Heart left ventricle (tissue), 16 donors: ENCODE data around the gene PI4K2A. TPM values are rescaled to one million over a fixed set of nuclear protein-coding genes. Genes with fewer than 3 reads are reported as not detected.
A peak's percentile ranks its signal among the peaks of the same experiment; 100 is the strongest.

Experiments
- ATAC-seq, 4 donors: fragments of 200-7000 bp; cut with Tn5 transposase; one replicate each; pipeline ENCODE4 v1.9.1; 2020 to 2022; ENCODE audit warnings: moderate library complexity in 4 of 4, mild to moderate bottlenecking in 3 of 4, moderate number of reproducible peaks in 1 of 4
- DNase-seq, 5 donors: peaks; one replicate each; pipeline ENCODE4 v3.0.0-alpha.2; 2020
- H3K27ac ChIP-seq, 12 donors: fragments of 200-600 bp; sonication (generic) in 4 of 12; one replicate each; pipeline versions ENCODE4 v1.5.0 to v1.8.0; 2016 to 2022; ENCODE audit warnings: mild to moderate bottlenecking in 2 of 12
- H3K27me3 ChIP-seq, 9 donors: fragments of 200-600 bp; sonication (generic) in 2 of 9; one replicate each; pipeline versions ENCODE4 v1.5.1 to v1.8.0; 2016 to 2022; ENCODE audit warnings: mild to moderate bottlenecking in 3 of 9
- H3K36me3 ChIP-seq, 9 donors: fragments of 200-600 bp; sonication (generic) in 2 of 9; one replicate each; pipeline versions ENCODE4 v1.5.0 to v1.8.0; 2018 to 2022; ENCODE audit warnings: mild to moderate bottlenecking in 2 of 9
- H3K4me1 ChIP-seq, 12 donors: fragments of 200-600 bp; sonication (generic) in 4 of 12; one replicate each; pipeline versions ENCODE4 v1.5.0 to v1.8.0; 2016 to 2022; ENCODE audit warnings: mild to moderate bottlenecking in 3 of 12
- H3K4me3 ChIP-seq, 12 donors: fragments of 200-600 bp; sonication (generic) in 4 of 12; one replicate each; pipeline versions ENCODE4 v1.5.0 to v1.8.0; 2017 to 2022; ENCODE audit warnings: mild to moderate bottlenecking in 9 of 12, moderate library complexity in 4 of 12
- H3K9me3 ChIP-seq, 12 donors: fragments of 200-600 bp; sonication (generic) in 4 of 12; one replicate each; pipeline versions ENCODE4 v1.5.0 to v1.8.0; 2016 to 2022; ENCODE audit warnings: mild to moderate bottlenecking in 1 of 12
- POLR2A ChIP-seq, 2 donors: fragments of 450-650 bp; IDR thresholded peaks; one replicate each; pipeline ENCODE4 v1.6.1; 2017; ENCODE audit warnings: antibody characterized with exemption in 2 of 2, mild to moderate bottlenecking in 2 of 2, moderate library complexity in 2 of 2
- WGBS, 4 donors: extraction: QIAGEN DNeasy Blood & Tissue Kit in 2 of 4; methylation state at CpG; one replicate each; pipeline versions ENCODE4 v1.1.5 to v1.1.7; 2013 to 2018; 5-methylcytosine and 5-hydroxymethylcytosine counted together
- intact Hi-C, 10 donors: fragments of 100-400 bp; cut with DNase I; formaldehyde crosslinking; loops; one replicate each; pipeline versions ENCODE4 v1.11.1 to v1.14.2; 2022
- polyA plus RNA-seq, 2 donors: library from polyadenylated mRNA; stranded (reverse); fragments of 200-250 nt; gene quantifications; one replicate each; pipeline ENCODE4 v1.2.3, GENCODE V29; 2013
- total RNA-seq, 9 donors: library from RNA; depleted of rRNA in 2 of 9; stranded (reverse); fragments of >200 nt in 2 of 9; fragmentation: NEBNext Ultra II Directional in 3 of 9; extraction: Animal tissue kit (Norgen Biotek cat#: 25700) in 3 of 9; gene quantifications; one replicate each; pipeline versions ENCODE4 v1.1.0 to v1.2.4, GENCODE V29; 2016 to 2023
- TF ChIP-seq, protein P1 (sequence below), 12 donors: fragments of 200-600 bp; sonication (generic) in 4 of 12; IDR thresholded peaks; one replicate each; pipeline versions ENCODE4 v1.5.0 to v1.8.0; 2018 to 2022; ENCODE audit warnings: antibody characterized with exemption in 12 of 12, mild to moderate bottlenecking in 5 of 12
- donor health status: ischemic (EF 13 %, LVEDD 7.1; RV severe dilation, severe dysfunction).
- donor health status: healthy with polysubstance abuse.
- donor health status: DM: no; HTN: yes; CAD: no.
- donor health status: DM: no; HTN: no; CAD: no.
- donor health status: ischemic (EF 25% LVEDD 6.9; RV normal size, moderate dysfunction).
- donor health status: ischemic (EF 25% LVEDD 5.7; RV mildly dilated, moderate dysfunction).
- donor health status: healthy.
- donor health status: DM: yes; HTN: yes; CAD: no.
- donor health status: ischemic (EF 35%, LVEDD 5.7; RV mildly dilated, moderate dysfunction).
- donor health status: nonischemic (EF 11% LVEDD 7.7; RV severe dilation, severe dysfunction).
- donor health status: DM: yes; HTN: yes; CAD: no.
- donor health status: PGD.
- donor health status: ischemic (EF 29% LVEDD 5.4; RV normal size, mild dysfunction).
- donor health status: nonischemic (EF 23%, LVEDD 6.1; RV moderate dilation, normal function).

PI4K2A gene
- total and polyA plus RNA-seq, 11 donors = 5.6 to 36.8 (median 17.3) TPM

DNA sequence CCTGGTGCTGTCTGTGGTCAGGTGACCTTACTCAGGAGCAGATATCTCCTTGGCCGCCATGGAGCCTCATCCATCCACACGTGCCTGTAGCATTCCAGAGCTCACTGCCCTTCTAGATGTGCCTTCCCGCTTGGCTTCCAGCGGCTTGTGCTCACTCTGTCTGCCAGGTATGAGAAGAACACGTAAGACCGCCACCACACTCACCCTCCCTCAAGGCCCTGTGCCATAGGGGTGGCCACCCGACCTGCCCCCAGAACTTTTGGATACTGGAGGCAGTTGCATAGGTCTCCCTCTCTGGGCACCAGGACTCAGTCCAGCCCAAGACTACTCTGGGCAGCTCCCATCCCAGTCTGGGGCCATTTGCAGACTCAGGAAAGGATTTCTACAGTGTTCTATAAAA, 77.2 kb downstream of the PI4K2A start:
- DNase-seq (no peak), ATAC-seq (no peak)
- TF ChIP-seq, protein P1, sequence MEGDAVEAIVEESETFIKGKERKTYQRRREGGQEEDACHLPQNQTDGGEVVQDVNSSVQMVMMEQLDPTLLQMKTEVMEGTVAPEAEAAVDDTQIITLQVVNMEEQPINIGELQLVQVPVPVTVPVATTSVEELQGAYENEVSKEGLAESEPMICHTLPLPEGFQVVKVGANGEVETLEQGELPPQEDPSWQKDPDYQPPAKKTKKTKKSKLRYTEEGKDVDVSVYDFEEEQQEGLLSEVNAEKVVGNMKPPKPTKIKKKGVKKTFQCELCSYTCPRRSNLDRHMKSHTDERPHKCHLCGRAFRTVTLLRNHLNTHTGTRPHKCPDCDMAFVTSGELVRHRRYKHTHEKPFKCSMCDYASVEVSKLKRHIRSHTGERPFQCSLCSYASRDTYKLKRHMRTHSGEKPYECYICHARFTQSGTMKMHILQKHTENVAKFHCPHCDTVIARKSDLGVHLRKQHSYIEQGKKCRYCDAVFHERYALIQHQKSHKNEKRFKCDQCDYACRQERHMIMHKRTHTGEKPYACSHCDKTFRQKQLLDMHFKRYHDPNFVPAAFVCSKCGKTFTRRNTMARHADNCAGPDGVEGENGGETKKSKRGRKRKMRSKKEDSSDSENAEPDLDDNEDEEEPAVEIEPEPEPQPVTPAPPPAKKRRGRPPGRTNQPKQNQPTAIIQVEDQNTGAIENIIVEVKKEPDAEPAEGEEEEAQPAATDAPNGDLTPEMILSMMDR (IDR thresholded peaks at IDR 0.05) = no peak
- no peak for TF ChIP-seq POLR2A (IDR thresholded peaks at IDR 0.05)
- Histone ChIP-seq H3K4me1 (peaks cover 0 to 57% (median 28%) of the 10 kb centered on the region in 12 donors), H3K36me3 (peaks cover 0 to 20% (median 0%) of the 10 kb centered on the region in 9 donors), H3K27ac (peak overlapping the region in 3 of 12 donors; percentile 25 to 71 (median 28)), H3K9me3 (no peaks in the 10 kb centered on the region), H3K4me3 (no peak overlapping the region), H3K27me3 (no peaks in the 10 kb centered on the region)
- intact Hi-C loops = no loop called here
- WGBS, 4 donors = 90 to 93% (median 91%) methylated on average over 7 of the region's 7 CpGs

DNA sequence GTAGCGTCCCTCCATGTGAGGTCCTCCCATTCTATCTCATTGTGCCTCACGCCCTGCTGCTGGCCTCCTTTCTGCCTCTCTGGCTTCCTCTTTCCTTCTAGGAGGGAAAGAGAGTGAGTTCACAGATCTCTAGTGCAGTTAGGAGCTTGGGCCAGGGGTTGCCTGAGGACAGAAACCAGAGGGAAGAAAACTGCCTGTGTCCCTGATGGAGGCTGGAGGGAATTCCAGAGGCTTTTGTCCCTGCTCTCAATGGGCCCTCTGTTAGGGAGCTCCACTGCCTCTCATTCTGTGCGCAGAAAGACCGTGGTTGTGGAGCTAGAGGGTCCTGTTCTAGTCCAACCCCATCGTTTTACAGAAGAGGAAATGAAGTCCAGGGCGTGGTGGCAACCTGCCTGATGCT, 77.7 kb downstream of the PI4K2A start:
- no peak for DNase-seq
- no peaks in the 10 kb centered on the region for H3K27me3 ChIP-seq
- H3K4me1 ChIP-seq = peaks cover 0 to 52% (median 25%) of the 10 kb centered on the region in 12 donors
- intact Hi-C loops = no loop called here
- 54 to 72% (median 66%) methylated on average over 6 of the region's 6 CpGs for WGBS, 4 donors
- H3K36me3 ChIP-seq = peaks cover 0 to 20% (median 0%) of the 10 kb centered on the region in 9 donors
- TF ChIP-seq, protein P1 (IDR thresholded peaks at IDR 0.05) = no peak
- TF ChIP-seq POLR2A (IDR thresholded peaks at IDR 0.05) = no peak
- H3K27ac ChIP-seq = peak overlapping the region in 6 of 12 donors; percentile 25 to 71 (median 28)
- H3K4me3 ChIP-seq = no peak overlapping the region
- no peak for ATAC-seq
- H3K9me3 ChIP-seq = no peaks in the 10 kb centered on the region

DNA sequence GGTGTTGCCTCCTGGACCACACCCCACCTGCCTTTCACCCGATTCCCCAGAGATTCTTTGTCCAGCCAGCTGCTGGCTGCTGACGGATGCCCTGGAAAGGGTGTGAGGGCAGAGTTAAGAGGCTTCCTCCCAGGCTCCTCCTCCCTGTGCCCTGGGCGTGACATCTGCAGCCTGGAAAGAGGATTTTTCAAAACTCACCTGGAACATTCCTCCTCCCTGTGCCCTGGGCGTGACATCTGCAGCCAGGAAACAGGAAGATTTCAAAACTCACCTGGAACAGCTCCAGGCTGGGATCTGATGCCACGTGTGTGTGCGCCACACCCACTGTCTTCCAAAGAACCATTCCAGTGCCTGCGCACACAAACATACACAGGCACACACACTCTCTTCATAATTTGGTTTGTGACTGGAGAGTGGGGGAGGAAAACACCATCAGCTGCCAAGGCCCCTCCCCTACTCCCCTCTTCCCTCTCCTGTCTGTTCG, 78.2 kb downstream of the PI4K2A start:
- 46 to 58% (median 54%) methylated on average over 8 of the region's 8 CpGs for WGBS, 4 donors
- DNase-seq (no peak), ATAC-seq (no peak)
- intact Hi-C loops = no loop called here
- Histone ChIP-seq H3K27me3 (no peaks in the 10 kb centered on the region), H3K4me3 (no peak overlapping the region), H3K4me1 (peaks cover 0 to 50% (median 22%) of the 10 kb centered on the region in 12 donors), H3K9me3 (no peaks in the 10 kb centered on the region), H3K27ac (peak overlapping the region in 6 of 12 donors; percentile 25 to 71 (median 28)), H3K36me3 (peaks cover 0 to 20% (median 0%) of the 10 kb centered on the region in 9 donors)
- no peak for TF ChIP-seq POLR2A (IDR thresholded peaks at IDR 0.05)
- TF ChIP-seq, protein P1 (IDR thresholded peaks at IDR 0.05) = no peak

GRCh38 chr10:97719602-97720001, 79.1 kb downstream of the PI4K2A start:
- peaks cover 0 to 50% (median 18%) of the 10 kb centered on the region in 12 donors for H3K4me1 ChIP-seq
- H3K36me3 ChIP-seq = peaks cover 0 to 20% (median 0%) of the 10 kb centered on the region in 9 donors
- H3K4me3 ChIP-seq = no peak overlapping the region
- intact Hi-C loops = no loop called here
- TF ChIP-seq, protein P1 (IDR thresholded peaks at IDR 0.05) = no peak
- whole genome bisulfite sequencing, 4 donors = 87 to 96% (median 90%) methylated on average over 2 of the region's 2 CpGs
- H3K27ac ChIP-seq = peak overlapping the region in 3 of 12 donors; percentile 25 to 71 (median 26)
- no peaks in the 10 kb centered on the region for H3K9me3 ChIP-seq
- DNase-seq (no peak), ATAC-seq (no peak)
- H3K27me3 ChIP-seq = no peaks in the 10 kb centered on the region
